Left colon (tissue), 2 donors: ENCODE measurements around the gene AHCYL2. TPM values are rescaled to one million over a fixed set of nuclear protein-coding genes. Genes with fewer than 3 reads are reported as not detected.
A peak's percentile ranks its signal among the peaks of the same experiment; 100 is the strongest.

Source experiments
- ATAC-seq: fragments of 200-7000 bp; cut with Tn5 transposase; one replicate; pipeline ENCODE4 v1.9.1; 2020; ENCODE audit warnings: mild to moderate bottlenecking, moderate library complexity
- DNase-seq, 2 donors: peaks; one replicate each; pipeline ENCODE4 v3.0.0-alpha.2; 2020
- intact Hi-C, 2 donors: fragments of 100-400 bp; cut with DNase I in 1 of 2; cut with micrococcal nuclease in 1 of 2; formaldehyde crosslinking; loops; one replicate each; pipeline versions ENCODE4 v1.11.2 to v1.14.0; 2022; cut with DNase I, micrococcal nuclease
- long read RNA-seq: library from polyadenylated mRNA; unstranded; transcript quantifications from one replicate; pipeline ENCODE4 v2.0.0, GENCODE V29; 2021
- total RNA-seq, 2 donors: library from RNA; stranded (reverse); fragmentation: NEBNext Ultra II Directional; extraction: Animal tissue kit (Norgen Biotek cat#: 25700); gene quantifications; one replicate each; pipeline ENCODE4 v1.2.1, GENCODE V29; 2021
- donor health status: DM: no; HTN: no; CAD: no.
- donor health status: DM: yes; HTN: yes; CAD: no.

AHCYL2 gene
- total RNA-seq = 100 to 1,000 TPM; 482 to 555 TPM
- long read RNA-seq, full-length matches to known transcripts = 15 of 82 reads
- long read RNA-seq, partial matches to known transcripts = 26 of 82 reads
- long read RNA-seq, other reads (novel, unspliced or antisense) = 41 of 82 reads

DNA sequence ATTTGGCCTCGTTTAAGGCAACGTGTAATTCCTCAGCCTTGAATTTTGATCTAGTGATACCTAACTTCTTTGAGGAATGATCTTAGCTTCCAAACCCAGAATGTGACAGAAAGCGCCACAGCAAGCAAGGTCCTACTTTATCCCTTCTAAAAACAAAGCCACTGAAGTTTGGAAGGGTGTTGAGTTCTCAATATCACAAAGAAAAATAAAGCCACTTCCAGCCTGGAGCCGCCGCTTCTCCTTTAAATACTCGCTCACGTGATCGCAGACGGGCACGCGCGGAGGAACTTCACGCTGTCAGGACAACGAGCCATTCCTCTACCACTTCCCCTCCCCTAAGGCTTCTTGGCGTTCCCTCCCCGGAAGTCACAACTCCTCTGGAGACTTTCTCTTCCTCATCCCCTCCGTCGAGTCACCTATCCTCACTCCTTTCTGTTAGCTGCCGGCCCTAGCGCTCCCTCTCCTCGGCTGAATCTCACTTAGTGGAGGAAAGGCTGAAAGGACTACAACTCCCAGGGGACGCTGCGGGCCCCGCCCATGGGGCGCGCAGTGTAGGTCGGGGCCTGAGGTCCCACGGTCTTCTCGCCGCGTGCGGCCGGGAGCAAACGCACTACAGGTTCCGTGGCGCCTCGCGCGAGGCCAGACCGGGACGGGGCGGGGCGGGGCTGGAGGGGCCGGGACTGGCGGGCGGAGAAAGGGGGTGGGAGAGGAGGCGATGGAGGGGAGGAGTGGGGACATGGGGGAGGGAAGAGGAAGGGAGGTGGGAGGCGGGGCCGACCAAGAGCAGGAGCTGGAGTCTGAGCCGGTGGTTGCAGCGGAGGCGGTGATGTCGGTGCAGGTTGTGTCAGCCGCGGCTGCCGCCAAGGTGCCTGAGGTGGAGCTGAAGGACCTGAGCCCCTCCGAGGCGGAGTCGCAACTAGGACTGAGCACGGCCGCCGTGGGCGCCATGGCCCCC lies at the start of gene AHCYL2:
AHCYL2 (plus strand) TSS at position 780 of the 955 bp plus-strand sequence.
- peak; percentile 91 for ATAC-seq
- DNase-seq = peak; percentile 98
- intact Hi-C loops = no loop called here

DNA sequence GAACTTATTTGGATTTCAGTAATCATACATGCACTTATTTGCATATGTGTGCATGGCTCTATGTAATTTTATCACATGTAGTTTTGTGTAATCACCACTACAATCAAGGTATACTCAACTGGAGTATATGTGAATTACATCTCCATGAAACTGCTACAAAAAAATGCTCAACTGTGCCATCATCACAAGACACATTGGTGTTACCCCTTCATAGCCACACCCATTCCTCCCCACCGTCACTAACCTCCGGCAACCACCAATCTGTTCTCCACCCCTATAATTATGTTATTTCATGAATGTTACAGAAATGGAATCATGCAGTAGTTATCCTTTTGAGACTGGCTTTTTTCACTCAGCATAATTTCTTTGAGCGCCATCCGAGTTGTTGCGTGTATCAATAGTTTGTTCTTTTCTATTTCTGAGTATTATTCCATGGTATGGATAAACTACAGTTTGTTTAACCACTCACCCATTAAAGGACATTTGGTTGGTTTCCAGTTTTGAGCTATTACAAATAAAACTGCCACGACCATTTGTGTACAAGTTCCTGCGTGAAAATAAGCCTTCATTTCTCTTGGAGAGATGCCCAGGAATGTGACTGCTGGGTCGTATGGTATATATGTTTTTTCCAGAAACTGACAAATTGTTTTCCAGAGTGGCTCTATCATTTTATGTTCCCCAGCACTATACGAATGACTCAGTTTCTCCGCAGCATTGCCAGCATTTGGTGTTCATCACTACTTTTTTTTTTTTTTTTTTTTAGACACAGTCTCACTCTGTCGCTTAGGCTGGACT lies 47.7 kb upstream of the AHCYL2 start:
- intact Hi-C loops = no loop called here
- DNase-seq = no peak
- ATAC-seq = no peak

DNA sequence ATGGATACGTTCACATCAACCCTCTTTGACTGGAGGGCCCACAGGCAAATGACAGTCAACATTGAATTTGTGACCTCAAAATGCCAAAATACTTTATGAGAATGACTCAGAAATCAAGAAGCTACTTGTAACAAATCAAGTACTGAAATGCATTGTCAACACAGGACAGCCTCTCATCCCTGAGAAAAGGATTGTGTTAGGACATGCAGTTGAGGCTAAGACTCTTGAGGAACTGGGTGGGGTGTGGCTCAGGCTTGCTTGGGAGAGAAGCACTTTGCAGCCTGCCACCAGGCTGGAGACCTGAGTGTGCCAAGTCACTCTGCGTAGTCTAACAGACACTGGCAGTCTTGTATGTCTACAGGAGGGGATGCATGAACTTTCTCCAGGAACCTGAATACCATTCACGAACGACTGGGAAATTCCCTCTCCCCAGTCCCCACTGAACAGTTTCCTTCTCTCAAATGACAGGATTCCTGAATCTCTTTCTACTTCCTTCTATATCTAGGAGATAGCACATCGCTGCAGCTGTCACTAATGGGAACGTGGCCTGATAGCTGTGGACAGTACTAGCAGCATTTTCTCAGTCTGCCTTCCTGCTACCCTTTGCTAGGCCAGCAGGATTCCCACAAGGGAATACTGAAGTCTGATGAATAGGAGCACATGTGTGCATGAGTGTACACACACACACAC lies 39.7 kb upstream of the AHCYL2 start:
- no peak for DNase-seq
- intact Hi-C loops = no loop called here
- ATAC-seq = no peak

DNA sequence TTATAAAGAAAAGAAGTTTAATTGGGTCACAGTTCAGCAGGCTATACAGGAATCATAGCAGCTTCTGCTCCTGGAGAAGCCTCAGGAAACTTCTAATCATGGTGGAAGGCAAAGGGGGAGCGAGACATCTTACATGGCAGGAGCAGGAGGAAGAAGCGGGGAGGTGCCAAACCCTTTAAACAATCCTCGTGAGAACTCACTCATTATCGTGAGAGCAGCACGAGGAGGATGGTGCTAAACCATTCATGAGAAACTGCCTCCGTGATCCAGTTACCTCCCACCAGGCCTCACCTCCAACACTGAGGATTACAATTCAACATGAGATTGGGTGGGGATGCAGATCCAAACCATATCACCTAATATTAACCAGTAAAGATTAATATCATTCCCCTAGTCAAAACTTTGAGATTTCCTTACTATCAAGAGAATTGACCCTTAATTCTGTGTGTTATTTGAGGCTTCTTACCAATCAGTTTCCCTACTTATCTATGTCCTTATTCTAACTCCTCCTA lies 38.0 kb upstream of the AHCYL2 start:
- DNase-seq (no peak), ATAC-seq (no peak)
- intact Hi-C loops = no loop called here

DNA sequence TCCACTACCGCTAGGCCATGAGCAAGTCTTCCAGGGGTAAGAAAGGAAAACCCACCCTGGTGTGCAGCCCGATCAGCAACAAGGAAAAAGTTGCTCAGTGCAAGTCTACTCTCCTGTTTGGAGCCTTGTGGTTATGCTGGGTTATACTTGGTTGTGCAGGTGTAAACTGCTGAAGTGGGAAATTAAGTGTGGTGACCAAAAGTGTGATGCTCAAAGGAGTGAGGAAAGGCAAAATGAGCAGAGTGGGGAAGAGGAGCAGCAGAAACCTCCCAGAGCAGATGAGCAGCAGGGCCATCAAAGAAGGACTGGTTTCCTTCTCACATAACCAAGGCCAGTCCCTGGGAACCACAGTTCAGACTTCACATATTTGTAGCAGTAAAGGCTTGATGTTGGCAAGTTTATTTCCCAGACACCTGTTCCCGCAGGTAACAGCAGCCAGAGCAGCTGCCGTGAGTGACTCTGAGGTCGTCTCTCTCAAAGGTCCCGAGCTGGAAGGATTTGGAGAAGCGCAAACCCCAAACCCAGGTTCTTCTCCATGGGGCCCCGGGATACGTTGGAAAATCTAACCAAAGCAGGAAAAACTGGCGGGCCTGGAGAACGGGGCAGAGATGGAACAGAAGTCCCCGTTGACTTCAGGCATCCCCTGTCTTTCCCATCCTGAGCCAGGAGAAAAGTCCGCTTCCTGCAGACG lies 37.0 kb upstream of the AHCYL2 start:
- no peak for DNase-seq
- no peak for ATAC-seq
- intact Hi-C loops = no loop called here

DNA sequence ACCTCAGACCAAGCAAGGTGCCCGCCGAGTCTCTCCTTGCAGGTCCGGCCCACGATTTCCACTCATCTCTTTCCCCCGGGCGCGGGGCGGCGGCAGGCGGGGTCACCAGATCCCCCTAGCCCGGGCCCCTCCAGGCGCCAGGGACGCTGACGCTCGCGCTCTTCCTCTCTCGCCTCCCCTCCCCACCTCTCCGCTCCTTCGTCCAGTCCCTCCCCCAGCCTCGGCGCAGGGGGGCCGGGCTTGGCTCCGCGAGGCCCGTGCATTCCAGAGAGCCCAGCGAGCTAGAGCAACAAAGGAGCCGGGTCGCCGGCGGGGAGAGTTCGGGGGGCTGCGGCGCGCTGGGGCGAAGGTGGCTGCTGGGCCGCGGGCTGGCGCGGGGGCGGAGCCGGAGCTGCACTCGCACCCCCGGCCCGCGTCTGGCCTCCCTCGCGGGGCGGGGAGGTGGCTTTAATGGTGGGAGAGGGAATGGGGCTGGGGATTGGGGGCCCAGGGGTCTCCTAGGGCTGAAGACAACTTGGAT lies 36.4 kb upstream of the AHCYL2 start, which contains the start of gene SMO:
SMO (plus strand) TSS at position 262 of the 520 bp plus-strand sequence. CDS start 519 bp downstream, outside the sequence.
- intact Hi-C loops = no loop called here
- ATAC-seq = peak; percentile 62
- DNase-seq = peak in 1 of 2 donors; percentile 38

DNA sequence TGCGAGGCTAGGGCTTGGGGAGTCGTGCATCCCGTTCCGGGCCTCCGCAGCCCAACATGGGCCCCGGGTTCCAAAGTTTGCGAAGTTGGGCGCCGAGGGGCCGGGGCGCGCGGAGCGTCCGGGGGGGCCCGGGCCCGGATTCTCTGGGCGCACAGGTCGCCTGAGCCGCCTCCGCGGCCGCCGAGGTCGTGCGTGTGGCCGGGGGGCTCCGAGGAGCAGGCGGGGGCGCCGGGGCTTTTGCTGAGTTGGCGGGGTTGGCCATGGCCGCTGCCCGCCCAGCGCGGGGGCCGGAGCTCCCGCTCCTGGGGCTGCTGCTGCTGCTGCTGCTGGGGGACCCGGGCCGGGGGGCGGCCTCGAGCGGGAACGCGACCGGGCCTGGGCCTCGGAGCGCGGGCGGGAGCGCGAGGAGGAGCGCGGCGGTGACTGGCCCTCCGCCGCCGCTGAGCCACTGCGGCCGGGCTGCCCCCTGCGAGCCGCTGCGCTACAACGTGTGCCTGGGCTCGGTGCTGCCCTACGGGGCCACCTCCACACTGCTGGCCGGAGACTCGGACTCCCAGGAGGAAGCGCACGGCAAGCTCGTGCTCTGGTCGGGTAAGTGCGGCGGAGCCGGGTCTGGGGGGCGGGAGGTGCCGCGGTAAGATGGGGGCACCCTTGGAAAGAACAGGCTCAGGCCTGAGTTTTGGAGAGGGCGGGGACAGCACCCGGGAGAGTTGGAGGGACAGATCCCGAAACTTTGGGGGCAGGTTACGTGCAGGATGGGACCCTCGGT lies 35.8 kb upstream of the AHCYL2 start:
- intact Hi-C loops = no loop called here
- DNase-seq (peak in 1 of 2 donors; percentile 21), ATAC-seq (peak; percentile 37)

DNA sequence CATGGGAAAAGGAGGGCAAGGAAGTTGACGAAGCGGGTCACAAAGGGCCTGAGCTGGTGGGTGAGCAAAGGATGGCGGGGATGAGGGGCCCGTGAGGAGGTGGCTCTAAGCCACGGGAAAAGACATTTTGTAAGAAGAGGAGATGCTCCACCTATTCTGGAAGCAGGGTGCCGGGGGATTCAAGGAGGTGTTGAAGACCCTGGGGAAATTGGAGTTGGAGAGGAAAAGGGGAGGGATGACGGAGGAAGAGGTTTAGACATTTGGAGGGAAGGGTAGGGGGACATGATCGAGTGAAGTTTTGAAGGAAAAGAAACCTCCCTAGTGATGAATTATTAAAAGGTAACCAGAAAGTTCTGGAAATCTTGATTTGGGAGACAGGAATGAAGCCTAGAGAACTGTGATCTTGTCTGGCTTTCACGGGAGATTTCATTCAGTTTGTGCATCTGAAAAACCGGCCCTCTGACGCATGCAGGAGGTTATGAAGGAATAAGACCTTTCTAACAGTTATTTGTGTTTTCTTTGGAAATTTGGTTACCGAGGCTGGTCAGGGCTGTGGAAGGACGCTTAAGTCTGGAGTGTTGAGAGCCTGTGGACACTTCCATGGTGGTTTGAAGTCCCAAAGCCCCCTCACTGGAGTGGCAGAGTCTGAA lies 35.0 kb upstream of the AHCYL2 start:
- no peak for ATAC-seq
- intact Hi-C loops = no loop called here
- no peak for DNase-seq

DNA sequence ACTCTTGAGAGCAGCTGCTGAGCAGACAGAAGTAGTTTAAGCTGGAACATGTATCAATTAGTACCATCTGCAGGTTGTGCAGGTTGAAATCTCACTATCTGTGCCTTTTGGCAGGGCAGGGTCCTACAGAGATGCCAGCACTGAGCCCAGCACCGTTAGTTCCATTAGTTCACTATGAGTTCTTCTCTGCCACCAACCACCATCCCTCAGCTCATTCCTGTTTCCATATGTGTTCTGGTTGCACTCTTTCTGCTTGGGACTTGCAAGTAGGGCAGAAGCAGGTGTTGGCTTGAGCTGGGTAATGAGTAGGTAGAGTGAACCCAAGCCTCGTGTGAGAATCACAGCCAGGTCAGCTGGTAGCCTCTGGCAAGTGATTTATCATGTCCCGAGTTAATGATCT lies 33.6 kb upstream of the AHCYL2 start:
- intact Hi-C loops = no loop called here
- no peak for ATAC-seq
- no peak for DNase-seq

DNA sequence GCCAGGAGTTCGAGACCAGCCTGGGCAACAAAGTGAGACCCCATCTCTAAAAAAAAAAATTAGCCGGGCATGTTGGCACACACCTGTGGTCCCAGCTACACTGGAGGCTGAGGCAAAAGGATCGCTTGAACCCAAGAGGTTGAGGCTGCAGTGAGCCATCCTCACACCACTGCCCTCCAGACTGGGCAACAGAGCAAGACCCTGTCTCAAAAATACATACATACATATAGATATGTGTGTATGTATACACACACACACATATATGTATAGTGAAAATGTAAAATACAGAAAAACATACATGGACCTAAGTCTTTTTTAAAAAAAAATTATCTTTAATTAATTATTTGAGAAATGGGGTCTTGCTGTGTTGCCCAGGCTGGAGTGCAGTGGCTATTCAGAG lies 30.9 kb upstream of the AHCYL2 start:
- no peak for ATAC-seq
- no peak for DNase-seq
- intact Hi-C loops = no loop called here

DNA sequence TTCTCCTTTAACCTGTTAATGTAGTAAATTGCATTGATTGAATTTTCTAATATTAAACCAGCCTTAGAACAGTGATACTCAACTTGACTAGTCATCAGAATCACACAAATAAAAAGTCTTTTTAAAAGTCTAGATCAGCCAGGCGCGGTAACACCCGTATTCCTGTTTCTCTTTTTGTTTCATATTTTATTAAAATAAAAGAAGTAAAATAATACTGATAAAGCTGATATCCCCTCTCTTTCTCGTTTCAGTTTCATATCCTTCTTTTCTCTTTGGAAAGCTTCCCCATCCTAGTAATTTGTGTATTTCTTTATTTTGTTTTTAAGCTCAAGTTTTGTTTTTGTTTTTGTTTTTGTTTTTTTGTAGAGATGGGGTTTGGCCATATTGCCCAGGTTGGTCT lies 27.1 kb upstream of the AHCYL2 start:
- ATAC-seq (no peak), DNase-seq (no peak)
- intact Hi-C loops = no loop called here

DNA sequence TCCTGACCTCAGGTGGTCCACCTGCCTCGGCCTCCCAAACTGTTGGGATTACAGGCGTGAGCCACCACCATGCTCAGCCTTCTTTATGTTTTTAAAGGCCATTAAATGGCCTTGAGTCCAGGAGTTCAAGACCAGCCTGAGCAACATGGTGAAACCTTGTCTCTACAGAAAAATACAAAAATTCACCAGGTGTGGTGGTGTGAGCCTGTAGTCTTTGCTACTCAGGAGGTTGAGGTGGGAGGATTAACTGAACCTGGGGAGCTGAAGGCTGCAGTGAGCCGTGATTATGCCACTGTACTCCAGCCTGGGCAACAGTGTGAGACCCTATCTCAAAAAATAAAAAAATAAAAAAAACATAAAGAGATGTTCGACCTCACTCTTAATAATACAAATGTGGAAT lies 25.4 kb upstream of the AHCYL2 start:
- intact Hi-C loops = no loop called here
- DNase-seq (no peak), ATAC-seq (no peak)

DNA sequence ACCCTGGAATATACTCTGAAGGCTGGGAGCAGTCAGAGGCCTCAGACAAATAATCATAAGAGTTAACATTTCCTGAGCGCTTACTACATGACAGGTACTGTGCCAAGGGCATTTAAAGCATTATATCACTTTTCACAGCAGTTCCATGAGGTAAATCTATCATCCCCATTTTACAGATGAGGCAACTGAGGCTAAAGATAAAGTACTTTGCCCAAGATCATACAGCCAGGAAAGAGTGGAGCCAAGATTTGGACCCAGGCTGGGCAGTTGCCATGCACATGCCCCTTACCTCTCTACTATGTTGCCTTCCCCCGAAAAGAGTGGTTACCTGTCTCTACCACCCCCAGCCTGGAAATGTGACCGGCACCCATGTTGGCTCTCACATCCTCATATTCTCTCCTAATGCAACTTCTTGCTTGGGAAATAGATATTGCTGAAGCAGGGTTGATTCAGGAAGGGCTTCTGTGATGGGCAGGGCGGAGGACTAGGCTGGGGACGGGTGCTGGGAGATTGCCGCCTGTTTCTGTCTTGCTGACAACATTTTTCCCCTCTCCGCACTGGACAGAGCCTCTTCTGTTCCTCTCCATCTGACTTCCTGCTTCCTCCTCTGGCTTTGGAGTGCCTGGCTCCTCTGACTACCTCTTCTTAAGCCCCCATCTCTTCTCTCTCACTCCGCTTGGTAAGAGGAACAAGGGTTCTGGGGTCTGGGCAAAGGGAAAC lies 22.6 kb upstream of the AHCYL2 start:
- intact Hi-C loops = no loop called here
- ATAC-seq = no peak
- DNase-seq = no peak

DNA sequence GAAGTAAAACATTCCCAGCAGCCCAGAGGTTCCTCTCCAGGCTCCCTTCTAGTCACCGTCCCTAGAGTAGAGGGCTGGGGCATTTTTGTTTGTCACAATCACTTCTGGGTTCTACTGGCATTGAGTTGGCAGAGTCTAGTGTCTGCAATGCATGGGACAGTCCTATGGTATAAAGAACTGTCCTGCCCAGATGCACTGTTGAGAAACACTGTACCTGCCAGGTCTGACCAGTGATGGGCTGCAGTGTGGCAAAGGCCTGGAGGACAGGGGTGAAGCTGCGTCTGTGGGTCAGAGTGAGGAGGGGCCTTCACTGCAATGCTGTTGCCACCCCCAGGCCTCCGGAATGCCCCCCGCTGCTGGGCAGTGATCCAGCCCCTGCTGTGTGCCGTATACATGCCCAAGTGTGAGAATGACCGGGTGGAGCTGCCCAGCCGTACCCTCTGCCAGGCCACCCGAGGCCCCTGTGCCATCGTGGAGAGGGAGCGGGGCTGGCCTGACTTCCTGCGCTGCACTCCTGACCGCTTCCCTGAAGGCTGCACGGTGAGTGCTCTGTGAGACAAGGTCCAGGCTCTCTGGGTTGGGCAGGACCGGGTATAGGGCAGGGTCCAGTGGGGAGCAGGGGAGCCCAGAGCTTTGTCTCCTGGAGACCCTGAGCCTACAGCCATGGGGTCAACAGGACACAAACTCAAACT lies 21.6 kb upstream of the AHCYL2 start:
- DNase-seq (no peak), ATAC-seq (no peak)
- intact Hi-C loops = no loop called here

DNA sequence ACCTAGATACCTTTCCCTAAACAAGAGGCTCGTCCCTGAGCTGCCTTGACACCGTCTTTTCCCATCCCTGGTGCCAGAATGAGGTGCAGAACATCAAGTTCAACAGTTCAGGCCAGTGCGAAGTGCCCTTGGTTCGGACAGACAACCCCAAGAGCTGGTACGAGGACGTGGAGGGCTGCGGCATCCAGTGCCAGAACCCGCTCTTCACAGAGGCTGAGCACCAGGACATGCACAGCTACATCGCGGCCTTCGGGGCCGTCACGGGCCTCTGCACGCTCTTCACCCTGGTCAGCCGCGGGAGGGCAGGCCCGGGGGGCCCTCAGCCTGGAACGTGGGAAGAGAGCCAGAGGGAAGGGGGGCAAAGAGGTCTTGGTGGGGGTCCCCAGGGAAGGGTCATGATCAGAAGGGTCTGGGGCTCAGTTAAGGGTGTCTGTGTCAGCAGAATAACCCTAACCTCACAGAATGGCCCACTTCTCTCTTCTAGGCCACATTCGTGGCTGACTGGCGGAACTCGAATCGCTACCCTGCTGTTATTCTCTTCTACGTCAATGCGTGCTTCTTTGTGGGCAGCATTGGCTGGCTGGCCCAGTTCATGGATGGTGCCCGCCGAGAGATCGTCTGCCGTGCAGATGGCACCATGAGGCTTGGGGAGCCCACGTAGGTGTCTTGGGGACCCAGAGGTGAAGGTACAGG lies 19.6 kb upstream of the AHCYL2 start:
- DNase-seq (no peak), ATAC-seq (no peak)
- intact Hi-C loops = no loop called here
